ENCODE measurements around the gene PGAM2.

- no peak for TF ChIP-seq GPN1 (CRISPR knock-in tag; IDR thresholded peaks at IDR 0.05; ENCODE audit: borderline replicate concordance)
- TF ChIP-seq ATF3 (CRISPR knock-in tag; IDR thresholded peaks at IDR 0.05), result no peak
- TF ChIP-seq CEBPB (IDR thresholded peaks at IDR 0.05; ENCODE audit: borderline replicate concordance, low read depth, low read length), result no peak
- no peak for TF ChIP-seq GMEB1 (CRISPR knock-in tag; IDR thresholded peaks at IDR 0.05; ENCODE audit: borderline replicate concordance)
- no peak for TF ChIP-seq EZH2 (conservative IDR thresholded peaks at IDR 0.05; ENCODE audit: low read depth, low read length)
- TF ChIP-seq CTCF (CRISPR knock-in tag; IDR thresholded peaks at IDR 0.05), result no peak
These were observed 18.4 kb upstream of the PGAM2 start for GRCh38 chr7:44083796-44084195.

Data from HepG2 (cell line).